ENCODE results near the gene SACS.
"Not testable (repeated sequence)": the region's sequence is repeated elsewhere in the genome, so short reads cannot be mapped to it uniquely, and the experiment has no call there.

Gene SACS

DNA sequence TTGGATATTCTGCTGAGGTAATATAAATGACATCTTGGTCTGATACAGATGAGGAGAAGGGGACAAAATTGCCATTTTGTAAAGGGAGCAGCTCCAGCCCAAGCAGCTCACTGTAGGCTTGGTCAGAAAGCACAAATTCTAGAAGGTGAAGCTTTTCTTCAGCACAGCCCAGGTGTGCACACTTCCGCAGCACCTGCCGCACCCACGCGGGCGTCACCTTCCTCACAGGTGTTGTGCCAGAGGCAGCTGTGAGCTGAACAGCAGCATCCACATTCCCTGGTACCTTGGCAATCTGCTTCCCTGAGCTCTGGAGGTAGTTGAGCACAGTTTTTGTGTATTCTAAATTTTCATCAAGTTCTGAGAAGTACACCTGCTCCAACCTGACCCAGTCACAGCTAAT is 79.0 kb downstream of the SACS start:
- no peak for DNase-seq

DNA sequence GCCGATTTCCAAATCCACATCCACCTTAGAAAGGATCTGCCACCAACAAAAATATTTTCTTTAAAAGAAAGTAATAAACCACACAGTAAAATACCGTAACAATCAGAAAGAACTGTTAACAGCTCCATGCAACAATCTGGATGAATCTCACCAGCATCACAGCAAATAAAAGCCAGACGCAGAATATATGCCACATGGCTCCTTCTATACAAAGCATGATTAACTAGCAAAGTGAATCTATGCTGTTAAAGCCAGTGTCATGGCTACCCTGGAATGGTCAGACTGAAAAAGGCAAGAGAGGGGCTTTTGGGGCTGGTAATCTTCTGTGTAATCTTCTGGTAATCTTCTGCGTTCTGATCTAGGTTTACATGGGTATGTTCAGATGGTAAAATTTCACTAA is 81.3 kb downstream of the SACS start:
- no peak for DNase-seq

DNA sequence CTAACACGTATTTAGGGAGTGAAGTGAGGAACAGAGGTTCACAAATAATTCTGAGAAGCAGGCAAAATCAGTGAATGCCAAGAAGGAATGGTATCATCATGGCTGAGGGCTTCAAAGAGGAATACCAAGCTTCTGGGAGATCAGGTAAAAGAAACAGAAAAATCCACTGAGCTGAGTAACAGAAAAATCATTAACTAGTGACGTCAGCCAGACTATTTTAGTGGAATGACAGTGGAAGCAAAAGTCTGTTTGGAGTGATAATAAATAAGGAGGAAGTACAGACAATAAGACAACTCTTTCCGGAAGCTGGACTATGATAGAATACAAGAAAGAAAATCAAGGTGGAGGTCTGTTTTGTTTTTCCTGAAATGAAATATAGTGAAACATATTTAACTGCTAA is 83.5 kb downstream of the SACS start:
- DNase-seq: no peak

DNA sequence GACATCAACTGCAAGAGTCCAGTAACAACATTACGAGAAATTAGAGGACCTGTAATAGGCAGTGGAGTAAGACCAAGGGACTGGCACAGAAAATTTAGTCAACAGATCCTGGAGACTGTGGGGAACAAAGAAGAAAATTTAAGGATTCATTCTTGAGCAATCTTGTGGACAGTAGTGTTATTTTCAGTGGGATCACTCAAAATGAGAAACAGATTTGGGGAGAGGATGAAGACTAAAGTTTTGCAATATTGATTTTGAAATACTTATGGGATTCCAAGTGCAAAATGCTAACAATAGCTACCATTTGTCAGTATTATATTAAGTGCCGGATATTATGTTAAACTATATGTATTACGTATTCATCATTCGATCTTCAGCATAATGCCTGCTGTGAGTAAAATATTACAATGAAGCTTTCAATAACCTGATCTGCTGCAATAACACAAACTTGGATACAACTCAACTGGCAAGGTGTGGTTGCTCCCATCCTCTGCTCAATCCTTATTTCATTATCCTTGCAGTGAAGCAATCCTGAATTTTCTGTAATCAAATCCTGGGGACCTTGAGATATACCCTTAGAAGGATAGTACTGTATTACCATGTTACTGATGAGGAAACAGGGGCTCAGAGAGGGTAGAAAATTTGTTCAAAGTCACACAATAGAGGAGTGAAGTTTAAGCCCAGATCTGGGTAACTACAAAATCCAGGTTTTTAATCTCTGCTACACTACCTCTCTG is 84.2 kb downstream of the SACS start:
- no peak for DNase-seq

DNA sequence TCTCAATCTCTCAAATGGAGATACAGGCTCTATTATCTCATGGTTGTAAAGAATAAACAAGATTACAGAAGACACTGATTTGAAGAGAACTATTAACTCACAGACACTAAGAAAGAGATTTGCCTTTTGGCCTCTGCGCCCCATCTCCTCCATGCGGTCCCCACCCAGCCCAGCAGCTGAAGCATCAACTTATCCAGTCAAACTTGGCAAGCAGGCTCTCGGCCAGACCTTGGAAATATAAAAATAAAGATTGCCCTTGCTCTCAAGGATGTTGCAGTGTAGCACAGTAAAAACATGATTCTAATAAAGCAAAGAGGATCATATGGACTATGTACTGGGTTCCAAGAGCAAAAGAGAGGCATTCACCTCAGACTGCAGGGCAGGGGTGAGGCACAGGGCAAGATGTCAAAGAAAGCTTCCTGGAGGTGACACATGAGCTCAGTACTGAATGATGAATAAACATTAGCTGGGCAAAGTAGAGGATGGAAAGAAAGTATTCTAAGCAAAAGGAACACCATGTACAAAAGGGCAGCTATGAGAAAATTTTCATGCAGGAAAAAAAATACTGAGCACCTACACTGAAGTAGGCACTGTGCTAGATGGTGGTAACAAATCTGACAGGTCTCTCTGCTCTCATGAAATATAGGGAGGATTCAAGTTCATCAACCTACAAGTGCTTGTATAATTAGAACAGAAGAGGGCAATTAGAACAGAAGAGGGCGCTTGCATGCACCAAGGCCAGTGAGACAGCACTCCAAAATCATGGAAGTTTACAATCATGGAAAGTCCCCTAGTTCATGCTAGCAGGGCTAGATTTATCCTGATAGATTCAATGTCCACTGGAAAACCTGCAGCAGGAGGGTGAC is 85.0 kb downstream of the SACS start:
- DNase-seq: no peak

DNA sequence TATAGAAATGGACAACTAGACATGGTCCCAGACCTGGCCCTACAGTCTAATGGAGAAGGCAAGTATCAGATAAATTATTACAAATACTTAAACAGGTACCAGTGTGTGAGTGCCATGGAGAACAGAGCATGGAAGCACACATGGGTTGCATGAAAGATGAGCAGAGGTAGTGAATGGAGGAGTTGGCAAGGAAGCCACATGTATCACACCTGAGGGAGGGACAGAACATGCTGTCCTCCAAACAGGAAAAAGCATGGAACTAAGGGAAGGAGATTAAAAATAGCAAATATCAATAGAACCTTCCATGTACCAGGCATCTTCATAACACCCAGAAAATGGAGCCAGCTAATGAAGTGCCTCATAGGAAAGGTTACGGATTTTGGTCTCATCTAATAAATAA is 85.9 kb downstream of the SACS start:
- DNase-seq: no peak

DNA sequence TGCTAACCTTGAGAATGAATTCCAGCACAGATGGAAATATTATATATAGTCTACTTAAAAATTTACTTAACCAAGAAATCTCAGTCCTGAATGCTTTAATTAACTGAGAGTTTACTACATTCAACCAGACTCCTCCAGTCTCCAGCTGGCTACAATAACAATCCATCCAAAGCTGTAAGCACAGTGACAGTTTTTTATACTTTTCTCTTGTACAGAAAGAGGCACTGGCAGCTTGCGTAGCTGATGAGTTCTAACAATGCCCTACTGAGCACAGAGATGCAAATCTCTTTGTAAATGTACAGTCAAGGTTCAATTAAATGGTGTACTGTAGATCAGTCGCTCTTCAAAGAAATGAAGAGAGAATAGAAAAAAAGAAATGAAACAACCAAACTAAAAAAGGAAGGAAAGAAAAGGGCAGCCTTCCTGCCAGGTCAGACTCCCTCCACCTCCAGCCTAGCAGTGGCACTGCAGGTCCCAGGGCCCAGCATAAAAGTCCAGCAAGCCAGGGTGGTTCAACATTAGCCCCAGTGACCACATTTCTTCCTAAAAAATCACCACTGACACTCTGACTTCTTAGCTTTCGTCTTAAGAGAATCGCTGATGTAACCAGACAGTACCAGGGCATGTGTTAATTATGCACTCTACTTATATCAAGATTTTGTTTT is 88.4 kb downstream of the SACS start:
- DNase-seq: no peak

DNA sequence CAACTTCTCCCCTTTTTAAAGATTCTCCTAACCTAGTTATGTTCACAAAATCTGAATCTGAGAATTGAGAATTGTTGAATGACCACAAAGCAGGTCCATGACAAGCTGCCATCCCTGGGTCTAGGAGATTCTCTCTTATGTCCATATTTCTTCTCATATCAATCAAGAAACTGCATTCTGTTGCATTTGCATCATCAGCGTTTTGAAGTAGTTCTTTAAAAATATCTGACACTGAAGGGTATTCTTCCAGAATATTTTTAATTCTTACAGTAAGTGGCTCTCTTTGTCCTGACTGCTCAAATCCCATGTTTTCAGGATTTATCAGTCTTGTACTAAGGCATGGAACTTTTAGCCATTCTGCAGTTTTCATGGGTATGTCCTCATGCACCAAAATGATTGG is 94.3 kb downstream of the SACS start:
- no peak for DNase-seq

DNA sequence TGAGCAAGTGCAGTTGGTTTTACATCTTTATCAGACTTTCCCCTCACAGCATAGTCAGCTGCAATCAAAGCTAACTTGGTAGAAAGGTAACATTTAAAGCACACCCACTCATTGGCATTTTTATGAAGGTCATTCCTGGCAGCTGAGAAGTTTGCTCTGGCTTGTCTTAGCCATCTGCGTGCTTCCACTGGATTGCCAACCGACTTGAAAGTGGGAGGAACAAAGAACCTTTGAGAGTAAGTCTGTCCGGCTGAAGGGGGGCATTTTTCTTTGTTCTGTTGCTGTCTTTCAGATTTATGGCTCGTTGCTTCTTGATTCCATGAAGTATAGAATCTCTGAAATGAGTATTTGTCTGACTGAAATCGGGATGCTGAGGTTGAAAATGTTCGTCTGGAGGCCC is 103.1 kb downstream of the SACS start:
- DNase-seq: no peak

DNA sequence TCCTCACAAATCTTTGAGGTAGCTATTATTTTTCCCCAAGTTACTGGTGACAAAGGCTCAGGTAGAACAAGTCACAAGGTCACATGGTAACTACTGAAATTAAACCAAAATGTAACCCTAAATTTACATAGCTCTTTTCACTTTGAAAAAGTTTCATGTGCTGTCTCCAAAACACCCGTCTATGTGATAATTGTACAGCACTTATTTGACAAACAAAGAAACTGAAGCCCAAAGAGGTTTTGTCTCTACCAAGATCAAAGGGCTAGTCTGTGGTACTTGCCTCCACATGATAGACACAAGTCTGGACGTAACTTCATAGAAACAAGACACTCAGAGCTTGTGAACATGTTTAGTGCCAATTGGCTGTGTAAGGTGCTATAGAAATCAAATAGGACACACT is 108.3 kb downstream of the SACS start:
- DNase-seq: no peak

DNA sequence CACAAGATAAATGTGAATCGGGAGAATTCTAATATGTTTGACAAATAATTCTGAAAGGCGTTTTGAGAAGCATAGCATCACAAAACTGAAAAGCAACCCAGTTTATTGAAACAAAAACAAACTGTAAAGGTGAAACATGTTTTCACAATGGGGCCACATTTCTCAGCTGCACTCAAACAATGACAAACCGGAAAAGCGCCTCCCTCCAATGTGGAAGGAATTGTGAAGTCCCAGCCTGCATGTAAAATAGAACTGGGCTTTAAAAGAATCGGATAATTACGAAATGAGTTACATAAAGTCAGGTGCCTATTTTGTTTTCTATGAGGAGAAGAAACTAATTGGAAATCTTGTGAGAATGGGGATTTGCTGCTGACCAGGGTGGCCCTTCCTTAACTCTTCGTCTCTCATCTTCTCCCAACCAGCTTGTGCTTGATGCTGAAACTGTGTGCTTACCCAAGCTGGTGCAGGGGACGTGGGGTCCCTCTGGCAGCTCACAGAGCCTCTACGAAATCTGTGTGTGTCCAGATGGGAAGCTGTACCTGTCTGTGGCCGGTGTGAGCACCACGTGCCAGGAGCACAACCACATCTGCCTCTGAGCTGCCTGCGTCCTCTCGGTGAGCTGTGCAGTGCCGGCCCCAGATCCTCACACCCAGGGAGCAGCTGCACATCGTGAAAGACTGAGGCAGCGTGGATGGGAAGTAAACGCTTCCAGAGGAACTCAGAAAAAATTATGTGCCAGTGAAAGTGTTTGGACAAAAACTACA is 109.4 kb downstream of the SACS start:
- no peak for DNase-seq

DNA sequence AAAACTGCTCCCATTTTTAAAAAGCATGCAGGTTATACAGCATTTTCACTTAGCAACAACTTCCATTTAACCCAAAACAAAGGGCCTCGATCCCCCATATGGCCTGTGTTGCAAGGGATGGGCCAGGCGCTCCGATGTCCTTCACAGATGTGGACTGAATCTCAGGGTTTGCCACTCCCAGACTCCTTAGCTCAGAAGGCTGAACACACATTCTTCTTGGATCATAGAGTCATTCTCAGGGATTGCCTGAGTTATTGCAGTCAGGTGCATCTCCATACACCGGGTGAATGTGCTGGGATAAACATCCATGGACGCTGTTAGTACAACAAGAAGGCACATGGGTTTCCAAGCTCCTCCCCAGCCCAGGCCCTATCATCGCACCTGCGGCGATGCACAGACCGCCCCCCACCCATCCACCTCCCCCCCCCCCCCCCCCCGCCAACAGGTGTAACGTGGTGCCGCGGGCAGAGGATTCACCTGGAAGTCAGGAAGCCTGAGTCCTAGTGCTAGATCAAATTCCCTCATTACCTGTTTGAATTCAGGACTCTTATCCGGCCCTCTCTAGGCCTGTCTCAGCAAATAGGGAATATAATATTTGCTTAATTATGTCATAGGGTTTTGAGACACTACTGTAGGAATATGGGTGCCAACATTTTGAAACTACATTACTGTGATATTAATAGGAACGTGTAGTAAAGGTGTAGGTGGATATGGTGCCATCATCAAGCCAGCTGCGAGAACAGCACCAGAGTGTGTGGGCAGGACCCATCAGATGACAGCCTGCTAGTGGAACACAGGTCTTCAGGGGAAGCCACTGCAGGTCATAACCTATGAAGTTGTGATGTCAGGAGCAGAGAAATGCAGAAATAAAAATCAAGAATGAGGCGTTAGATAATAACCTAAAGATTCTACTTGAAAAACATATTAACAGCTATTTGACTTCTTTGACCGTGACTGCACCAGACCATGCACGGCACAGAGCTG is 110.9 kb downstream of the SACS start:
- no peak for DNase-seq

DNA sequence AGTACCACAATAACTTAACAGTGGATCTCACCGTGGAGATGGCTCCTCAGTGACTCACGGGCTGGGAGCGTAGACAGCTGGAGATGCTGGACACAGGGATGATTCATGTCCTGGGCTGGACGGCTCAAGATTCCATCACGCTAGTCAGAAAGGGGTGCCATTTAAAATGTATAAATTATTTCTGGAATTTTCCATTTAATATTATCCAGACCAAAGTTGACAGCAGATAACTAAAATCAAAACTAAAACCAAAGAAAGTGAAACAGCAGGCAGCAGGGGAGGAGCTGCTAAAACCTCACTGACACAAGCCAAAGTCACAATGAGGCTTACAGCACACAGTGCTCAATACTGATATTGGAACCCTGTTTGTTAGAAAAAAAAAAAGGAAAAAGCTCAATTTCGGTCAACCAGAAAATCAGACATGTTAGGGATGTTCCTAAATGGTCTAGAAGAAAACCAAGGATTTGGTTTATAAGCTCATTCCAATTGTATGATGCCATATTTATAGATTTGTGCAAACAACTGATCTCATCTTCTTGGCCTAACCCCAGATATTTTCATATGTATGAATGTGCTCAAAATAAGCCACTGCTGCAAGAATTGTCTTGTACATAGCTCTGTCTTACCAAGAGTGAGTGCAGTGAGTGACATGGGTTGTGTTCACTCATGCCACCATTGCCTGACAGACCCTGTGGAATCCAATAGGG is 111.8 kb downstream of the SACS start:
- DNase-seq: no peak

DNA sequence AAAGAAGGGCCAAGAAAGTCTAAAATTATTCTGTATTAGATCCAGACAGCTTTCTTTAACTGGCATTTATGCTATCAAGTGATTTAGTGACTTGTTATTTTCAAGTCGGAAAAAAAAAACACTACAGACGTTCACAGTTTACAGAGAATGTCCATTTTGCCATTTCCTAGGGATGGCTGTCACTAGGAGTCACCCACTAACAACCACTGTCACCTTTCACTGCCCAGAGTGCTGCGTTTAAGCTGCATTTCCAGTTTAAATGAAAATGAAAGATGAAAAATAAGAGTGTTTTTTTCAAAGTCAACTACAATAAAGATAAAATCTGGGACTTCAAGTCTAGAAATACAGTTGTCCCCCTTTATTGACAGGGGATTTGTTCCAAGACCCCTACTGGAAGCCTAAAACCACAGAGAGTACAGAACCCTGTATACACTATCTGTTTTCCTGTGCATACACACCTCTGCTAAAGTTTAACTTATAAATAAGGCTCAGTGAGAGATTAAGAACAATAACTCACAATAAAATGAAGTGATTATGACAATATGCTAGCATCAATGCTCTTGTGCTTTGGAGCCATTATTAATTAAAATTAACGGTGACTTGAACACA is 112.5 kb downstream of the SACS start:
- no peak for DNase-seq

DNA sequence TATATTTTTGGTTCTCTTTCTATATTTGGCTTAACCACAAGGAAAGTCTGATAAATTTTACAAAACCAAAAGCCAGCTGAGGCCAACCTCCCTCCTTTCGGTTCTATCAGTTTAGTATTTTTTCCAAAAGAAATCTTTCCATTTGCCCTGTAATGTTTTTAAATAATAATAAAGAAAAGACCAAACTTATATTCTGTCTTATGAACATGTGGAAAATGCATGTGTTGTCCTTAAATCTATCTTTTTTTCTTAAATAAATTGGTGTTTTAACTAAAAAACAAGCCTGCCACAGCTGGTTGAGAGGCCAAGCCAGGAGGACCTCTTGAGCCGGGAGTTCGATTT is 113.6 kb downstream of the SACS start:
- no peak for DNase-seq

DNA sequence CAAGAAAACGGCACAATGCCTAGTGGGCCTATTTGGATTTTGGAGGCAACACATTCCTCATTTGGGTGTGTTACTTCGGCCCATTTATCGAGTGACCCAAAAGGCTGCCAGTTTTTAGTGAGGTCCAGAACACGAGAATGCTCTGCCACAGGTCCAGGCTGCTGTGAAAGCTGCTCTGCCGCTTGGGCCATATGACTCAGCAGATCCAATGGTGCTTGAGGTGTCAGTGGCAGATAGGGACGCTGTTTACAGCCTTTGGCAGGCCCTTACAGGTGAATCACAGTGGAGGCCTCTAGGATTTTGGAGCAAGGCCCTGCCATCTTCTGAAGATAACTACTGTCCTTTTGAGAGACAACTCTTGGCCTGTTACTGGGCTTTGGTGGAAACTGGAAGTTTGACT is 118.7 kb downstream of the SACS start:
- DNase-seq: not testable (repeated sequence)

DNA sequence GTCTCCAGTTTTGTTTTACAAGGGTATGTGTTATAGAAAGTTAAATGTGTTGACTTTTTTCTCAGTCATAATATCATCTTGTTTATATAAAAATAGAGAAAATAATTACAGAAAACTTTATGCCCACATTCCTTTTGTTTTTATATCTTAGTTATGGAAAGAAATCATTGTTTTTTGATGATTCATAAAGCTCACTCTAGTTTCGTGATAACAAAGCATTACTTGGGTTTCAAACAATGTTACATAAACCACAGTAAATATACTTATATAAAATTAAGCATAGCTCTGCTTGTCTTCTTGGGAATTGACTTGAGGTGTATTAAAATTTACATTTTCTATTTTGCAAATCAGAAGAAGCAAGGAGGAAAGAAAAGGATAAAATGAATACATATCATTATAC is 140.9 kb downstream of the SACS start:
- DNase-seq: no peak

DNA sequence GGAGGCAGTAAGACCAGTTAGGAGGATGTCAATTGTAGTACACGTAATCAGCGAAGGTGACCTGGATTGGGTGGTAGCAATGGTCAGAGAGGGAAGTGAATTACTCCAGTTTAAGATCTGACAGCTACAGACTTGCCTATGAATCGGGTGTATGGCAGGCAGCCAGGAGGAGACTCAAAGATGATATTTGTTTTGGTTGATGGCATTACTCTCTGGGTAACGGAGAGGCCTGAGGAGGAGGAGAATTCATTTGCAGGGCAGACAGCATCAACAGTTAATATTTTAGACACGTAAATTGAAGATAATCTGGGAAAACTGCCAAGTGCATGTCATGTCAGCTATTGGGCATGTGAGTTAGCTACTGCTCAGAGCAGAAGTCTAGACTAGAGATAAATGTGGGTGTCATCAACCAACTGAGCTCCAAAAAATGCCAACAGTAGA is 143.6 kb downstream of the SACS start:
- no peak for DNase-seq

DNA sequence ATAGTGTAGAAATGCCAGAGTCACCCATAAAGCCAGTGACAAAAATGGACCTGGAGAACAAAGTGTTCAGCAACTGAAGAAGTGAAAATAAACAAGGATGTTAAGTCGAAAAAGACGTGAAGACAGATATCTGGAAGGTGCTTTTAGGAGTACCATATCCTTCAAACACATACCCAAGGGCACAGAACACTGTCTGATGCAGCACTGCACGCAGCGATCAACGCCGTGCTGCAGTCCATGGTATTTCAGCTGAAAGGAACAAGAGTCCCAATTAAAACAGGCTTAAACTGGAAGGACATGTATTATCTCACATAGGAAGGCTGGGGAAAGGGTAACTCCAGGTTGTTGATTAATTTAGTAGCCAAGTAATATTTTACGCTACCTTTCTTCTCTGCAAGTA is 144.5 kb downstream of the SACS start:
- DNase-seq: no peak

DNA sequence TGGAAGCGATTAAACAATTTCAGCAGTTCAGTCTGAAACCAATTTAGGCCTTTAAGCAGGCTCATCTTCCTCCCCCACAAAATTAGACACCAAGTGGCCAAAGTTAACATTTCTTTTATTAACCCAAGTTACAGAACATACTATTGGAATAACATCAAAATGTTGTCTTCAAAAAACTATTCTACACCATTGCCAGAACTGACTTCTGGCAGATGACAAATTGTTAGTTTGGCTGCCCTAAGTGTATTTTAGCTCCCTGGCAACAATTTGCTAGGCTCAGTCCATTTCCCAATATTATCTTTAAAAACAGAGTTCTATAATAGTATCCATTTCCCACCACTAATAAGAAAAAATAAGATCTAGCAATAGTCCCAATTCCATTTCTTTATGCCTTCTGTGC is 144.9 kb downstream of the SACS start:
- DNase-seq: no peak

DNA sequence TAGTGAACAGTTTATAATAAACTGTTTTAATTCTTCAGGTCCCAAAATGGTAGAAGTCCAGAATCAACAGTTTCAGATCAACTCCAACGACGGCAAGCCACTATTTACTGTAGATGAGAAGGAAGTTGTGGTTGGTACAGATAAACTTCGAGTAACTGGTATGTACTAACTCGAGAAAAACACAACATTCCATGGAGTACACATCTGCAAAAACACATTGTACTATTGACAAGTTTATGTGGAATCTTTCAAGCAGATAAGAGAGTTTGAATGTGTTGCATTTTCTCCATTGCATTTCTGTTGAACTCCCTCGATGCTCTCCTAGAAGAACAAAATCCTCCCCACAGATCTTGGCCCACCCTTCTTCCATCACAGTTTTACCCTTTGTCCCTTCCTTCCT is 154.2 kb downstream of the SACS start:
- no peak for DNase-seq
